ENCODE results near the gene NASP.

The NASP gene

DNA sequence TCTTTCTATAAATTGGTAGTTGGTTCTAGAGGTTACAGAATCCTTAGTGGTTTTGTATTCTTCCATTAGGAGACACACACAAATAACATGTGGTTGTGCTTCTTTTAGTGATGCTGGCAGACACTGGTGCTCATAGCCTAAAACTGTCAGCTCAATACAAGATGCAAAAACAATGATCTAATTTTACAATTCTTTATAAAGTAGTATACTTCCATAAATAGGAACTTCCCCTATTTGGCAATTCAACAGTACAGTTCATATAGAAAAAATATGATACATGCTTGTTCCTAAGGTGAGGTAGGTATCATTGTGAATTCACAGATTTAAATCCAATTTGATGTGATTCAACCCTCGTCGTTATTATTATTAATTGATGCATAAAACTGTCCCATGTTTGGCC lies 60.8 kb downstream of the NASP start:
- no peak overlapping the region for H3K4me3 ChIP-seq (ENCODE audit: low read depth, low read length)
- in situ Hi-C loops (cut with HindIII; ENCODE audit: low sequenced_read_pairs) = no loop called here
- TF ChIP-seq, protein P1, sequence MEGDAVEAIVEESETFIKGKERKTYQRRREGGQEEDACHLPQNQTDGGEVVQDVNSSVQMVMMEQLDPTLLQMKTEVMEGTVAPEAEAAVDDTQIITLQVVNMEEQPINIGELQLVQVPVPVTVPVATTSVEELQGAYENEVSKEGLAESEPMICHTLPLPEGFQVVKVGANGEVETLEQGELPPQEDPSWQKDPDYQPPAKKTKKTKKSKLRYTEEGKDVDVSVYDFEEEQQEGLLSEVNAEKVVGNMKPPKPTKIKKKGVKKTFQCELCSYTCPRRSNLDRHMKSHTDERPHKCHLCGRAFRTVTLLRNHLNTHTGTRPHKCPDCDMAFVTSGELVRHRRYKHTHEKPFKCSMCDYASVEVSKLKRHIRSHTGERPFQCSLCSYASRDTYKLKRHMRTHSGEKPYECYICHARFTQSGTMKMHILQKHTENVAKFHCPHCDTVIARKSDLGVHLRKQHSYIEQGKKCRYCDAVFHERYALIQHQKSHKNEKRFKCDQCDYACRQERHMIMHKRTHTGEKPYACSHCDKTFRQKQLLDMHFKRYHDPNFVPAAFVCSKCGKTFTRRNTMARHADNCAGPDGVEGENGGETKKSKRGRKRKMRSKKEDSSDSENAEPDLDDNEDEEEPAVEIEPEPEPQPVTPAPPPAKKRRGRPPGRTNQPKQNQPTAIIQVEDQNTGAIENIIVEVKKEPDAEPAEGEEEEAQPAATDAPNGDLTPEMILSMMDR (IDR thresholded peaks at IDR 0.05; ENCODE audit: low read depth, low read length) = no peak
- DNase-seq (ENCODE audit: low read depth, low spot score) = no peak

GRCh38 chr1:45647248-45648021 lies 63.6 kb downstream of the NASP start:
- in situ Hi-C loops (cut with HindIII; ENCODE audit: low sequenced_read_pairs) = no loop called here
- no peak for DNase-seq (ENCODE audit: low read depth, low spot score)
- H3K4me3 ChIP-seq (ENCODE audit: low read depth, low read length) = no peak overlapping the region
- TF ChIP-seq, protein P1 (IDR thresholded peaks at IDR 0.05; ENCODE audit: low read depth, low read length) = no peak

DNA sequence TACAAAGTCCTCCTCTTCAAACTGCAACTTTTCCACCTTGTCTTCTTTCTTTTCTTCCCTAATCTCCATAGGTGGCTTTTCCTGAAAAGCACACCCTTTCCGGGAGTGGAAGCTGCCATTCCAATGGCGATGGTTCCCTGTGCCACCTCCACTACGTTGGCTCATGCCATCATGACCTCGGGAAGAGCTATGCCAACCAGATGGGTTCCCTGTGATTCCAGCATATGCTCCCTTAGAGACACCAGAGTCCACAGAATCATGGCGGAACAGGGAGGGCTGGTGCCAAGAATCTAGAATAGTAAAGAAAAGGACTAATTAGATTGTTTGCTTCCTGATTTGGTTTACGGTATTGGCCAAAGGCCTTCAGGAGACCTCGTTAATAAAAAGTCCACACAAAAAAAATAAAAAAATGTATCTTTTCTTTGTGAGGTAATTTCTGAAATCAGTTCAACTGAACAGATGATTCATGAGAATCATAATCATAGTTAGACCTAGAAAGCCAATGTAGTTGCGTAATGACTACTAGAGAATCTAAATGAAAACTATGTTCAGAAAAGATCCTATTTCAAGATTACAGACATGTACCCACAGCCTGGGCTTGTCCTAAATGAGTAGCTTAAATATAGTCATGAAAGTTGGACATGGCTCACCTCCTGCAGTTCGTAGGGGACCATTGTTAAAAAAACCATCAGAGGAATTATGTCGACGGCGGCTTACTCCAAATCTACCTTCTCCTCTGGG lies 70.9 kb downstream of the NASP start:
- TF ChIP-seq, protein P1 (IDR thresholded peaks at IDR 0.05; ENCODE audit: low read depth, low read length) = no peak
- no peak for DNase-seq (ENCODE audit: low read depth, low spot score)
- H3K4me3 ChIP-seq (ENCODE audit: low read depth, low read length) = no peak overlapping the region
- in situ Hi-C loops (cut with HindIII; ENCODE audit: low sequenced_read_pairs) = no loop called here

- in situ Hi-C loops (cut with HindIII; ENCODE audit: low sequenced_read_pairs) = no loop called here
- H3K4me3 ChIP-seq (ENCODE audit: low read depth, low read length) = no peak overlapping the region
- TF ChIP-seq, protein P1 (IDR thresholded peaks at IDR 0.05; ENCODE audit: low read depth, low read length) = no peak
- DNase-seq (ENCODE audit: low read depth, low spot score) = no peak
Measured at GRCh38 chr1:45656573-45657226, 72.9 kb downstream of the NASP start.

GRCh38 chr1:45658171-45658570 lies 74.3 kb downstream of the NASP start:
- no peak for DNase-seq (ENCODE audit: low read depth, low spot score)
- H3K4me3 ChIP-seq (ENCODE audit: low read depth, low read length) = no peak overlapping the region
- in situ Hi-C loops (cut with HindIII; ENCODE audit: low sequenced_read_pairs) = no loop called here
- TF ChIP-seq, protein P1 (IDR thresholded peaks at IDR 0.05; ENCODE audit: low read depth, low read length) = no peak

DNA sequence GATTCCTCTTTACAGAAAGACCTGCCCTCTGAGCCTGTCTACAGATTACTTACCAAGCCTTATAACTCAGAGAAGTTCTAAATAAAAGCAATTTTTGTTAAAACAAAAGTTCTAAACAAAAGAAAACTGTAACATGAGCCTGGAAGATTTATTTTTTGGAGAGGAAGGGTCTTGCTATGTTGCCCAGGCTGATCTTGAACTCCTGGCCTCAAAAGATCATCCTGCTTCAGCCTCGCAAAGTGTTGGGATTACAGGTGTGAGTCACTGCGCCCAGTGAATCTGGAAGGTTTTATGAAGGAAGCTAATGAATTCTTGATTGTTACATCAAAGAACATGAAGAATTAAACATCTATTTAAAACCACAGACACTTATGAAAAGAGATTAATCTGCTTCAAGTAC lies 75.4 kb downstream of the NASP start:
- TF ChIP-seq, protein P1 (IDR thresholded peaks at IDR 0.05; ENCODE audit: low read depth, low read length) = no peak
- H3K4me3 ChIP-seq (ENCODE audit: low read depth, low read length) = no peak overlapping the region
- DNase-seq (ENCODE audit: low read depth, low spot score) = no peak
- in situ Hi-C loops (cut with HindIII; ENCODE audit: low sequenced_read_pairs) = no loop called here

Data from astrocyte of the spinal cord (primary cell).